ENCODE measurements around the gene CERS2.

CERS2 gene

DNA sequence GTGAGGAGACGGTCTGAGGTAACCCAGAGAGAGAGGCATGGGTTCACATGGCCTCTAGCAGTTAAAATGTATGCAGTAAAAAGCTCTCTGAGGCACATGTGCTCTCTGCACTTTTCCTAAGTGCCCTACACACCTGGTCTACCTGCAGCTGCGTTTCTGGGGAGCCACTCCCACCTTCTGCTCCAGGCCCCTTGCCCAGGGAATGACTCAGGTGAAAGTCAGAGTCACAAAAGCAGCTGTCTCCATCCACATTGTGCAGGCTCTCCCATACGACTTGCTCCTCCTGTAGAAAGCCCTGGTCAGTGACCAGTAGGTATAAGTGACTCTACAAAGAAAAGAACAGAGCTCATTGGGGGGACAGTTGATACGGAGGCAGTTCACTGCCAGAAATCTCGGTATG, 23.3 kb upstream of the CERS2 start:
- DNase-seq (ENCODE audit: low read depth) = no peak

DNA sequence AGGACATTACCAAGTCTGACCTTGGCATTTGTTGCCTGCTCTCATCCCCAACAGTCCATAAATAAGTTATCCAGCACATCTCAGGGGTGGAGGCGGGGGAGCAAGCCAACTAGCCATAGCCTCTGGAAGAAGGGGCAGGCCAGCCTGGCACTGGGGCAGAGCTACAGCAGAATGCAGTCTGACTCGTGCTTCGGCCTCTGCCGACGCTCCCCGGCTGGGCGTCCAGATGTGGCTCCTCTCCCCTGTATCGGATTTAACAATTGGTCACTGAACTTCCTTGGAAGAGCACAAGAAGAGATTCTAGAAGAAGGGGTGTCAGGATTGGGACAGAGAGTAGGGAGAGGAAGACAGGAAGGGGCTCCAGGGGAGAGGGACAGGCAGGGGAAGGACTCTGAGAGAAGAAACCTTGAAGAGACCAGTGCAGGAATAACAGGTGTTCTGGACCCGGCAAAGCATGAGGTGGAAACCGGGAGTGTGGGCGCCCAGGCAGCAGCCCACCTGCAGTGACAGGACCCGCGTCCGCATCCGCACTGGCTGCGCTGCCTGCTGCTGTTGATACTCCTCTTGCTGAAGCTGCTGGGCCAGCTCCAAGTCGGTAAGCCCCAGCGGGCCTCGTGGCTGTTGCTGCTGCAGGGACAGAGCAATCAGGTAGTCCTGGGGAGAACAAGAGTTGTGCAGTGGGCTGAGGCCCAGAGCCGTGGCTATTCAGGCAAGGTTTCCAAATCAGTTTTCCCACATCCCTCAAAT, 22.7 kb upstream of the CERS2 start:
- DNase-seq (ENCODE audit: low read depth) = no peak

DNA sequence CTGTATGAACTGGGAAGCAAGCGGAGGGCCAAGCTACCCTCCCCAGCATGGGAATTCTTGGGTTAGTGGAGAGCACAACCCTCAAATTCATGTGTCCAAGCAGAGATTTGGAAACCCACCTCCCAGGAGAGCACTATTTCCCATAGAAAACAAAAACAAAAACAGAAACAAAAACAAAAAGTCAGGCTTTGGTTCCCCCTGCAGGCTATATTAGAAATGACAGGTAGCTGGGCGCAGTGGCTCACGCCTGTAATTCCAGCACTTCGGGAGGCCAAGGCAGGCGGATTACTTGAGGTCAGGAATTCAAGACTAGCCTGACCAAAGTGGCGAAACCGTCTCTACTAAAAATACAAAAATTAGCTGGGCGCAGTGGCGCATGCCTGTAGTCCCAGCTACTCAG, 21.3 kb upstream of the CERS2 start:
- DNase-seq (ENCODE audit: low read depth) = no peak

DNA sequence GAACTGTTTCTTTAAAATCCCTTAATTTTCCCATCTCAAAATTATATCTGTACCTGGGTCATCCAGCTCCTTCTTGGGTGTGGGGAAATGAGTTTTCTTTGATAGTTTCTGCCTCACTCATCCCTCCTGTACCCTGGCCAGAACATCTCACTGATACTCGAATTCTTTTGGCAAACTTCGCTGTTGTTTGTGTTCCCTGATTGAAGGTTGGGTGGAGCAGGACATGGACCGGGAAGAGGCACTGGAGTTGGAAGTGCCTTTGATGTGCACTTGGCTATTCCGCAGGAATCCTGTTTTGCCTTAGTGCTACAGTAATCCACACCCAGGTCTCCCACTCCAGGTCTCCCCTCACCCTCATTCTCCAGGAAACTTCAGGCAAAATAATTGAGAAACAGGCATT, 20.8 kb upstream of the CERS2 start:
- no peak for DNase-seq (ENCODE audit: low read depth)

DNA sequence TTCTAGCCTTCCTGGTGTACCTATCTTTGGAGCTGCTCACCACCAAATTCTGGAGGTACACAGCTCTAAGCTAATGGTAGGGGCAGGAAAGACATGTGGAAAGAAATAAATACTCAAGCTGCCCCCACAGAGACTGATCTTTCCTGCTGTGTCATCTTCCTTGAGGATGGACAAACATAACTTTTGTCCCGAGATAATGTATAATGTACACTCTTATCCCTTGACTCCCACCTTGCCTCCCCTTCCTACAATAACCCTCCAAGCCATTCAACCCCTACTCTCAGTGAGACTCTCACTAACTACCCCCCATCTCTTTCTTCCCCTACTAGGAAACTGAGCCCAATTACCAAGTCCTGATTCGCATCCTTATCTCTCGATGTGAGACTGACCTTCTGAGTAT, 19.6 kb upstream of the CERS2 start:
- no peak for DNase-seq (ENCODE audit: low read depth)

DNA sequence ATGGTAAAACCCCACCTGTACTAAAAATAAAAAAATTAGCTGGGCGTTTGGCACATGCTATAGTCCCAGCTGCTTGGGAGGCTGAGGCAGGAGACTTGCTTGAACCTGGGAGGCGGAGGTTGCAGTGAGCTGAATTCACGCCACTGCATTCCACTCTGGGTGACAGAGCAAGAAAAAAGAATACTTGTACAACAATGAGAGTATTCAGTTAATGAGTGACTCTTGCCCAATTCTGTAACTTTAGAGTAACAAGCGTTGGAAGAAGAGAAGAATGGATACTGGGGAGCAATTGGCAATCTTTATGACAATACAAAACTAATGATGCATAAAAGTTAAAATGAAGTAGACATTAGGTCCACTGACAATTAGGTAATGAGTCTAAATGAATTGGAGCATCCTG, 18.0 kb upstream of the CERS2 start:
- no peak for DNase-seq (ENCODE audit: low read depth)

DNA sequence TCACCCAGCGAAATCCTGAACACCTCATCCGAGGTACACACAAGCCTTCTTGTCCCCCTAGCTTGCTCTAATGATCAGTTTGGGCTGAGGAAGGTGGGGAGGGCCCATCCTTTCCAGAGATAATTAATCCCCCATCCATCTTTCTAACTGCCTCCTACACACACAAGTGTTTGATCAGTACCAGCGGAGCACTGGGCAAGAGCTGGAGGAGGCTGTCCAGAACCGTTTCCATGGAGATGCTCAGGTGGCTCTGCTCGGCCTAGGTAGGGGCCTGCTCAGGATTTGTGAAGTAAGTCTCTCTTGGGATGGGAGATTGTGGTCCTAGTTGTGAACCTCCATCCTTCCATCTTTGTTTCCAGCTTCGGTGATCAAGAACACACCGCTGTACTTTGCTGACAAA, 13.3 kb upstream of the CERS2 start:
- DNase-seq (ENCODE audit: low read depth) = no peak

DNA sequence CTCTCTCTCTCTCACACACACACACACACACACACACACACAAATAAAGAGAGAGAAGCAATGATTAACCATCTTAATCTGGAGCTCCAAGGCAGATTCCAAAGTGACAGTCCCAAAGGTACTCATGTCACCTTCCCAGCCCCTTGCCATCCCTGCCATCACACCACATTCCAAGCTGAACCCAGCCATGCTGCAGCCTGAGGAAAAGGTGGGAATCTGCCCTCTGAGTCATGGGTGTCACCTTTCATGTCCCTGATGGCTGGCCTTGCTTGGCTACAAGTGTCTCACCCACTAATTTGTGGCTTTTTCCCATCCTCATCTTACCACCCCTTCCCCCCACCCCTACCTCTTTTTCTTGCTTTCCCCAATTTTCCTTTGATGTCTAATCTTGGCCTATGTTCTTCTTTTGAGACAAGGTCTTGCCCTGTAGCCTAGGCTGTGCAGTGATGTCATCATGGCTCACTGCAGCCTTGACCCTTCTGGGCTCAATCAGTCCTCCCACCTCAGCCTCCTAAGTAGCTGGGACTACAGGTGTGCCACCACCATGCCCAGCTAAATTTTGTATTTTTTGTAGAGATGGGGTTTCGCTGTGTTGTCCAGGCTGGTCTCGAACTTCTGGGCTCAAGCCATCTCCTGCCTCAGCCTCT, 10.7 kb upstream of the CERS2 start:
- no peak for DNase-seq (ENCODE audit: low read depth)

DNA sequence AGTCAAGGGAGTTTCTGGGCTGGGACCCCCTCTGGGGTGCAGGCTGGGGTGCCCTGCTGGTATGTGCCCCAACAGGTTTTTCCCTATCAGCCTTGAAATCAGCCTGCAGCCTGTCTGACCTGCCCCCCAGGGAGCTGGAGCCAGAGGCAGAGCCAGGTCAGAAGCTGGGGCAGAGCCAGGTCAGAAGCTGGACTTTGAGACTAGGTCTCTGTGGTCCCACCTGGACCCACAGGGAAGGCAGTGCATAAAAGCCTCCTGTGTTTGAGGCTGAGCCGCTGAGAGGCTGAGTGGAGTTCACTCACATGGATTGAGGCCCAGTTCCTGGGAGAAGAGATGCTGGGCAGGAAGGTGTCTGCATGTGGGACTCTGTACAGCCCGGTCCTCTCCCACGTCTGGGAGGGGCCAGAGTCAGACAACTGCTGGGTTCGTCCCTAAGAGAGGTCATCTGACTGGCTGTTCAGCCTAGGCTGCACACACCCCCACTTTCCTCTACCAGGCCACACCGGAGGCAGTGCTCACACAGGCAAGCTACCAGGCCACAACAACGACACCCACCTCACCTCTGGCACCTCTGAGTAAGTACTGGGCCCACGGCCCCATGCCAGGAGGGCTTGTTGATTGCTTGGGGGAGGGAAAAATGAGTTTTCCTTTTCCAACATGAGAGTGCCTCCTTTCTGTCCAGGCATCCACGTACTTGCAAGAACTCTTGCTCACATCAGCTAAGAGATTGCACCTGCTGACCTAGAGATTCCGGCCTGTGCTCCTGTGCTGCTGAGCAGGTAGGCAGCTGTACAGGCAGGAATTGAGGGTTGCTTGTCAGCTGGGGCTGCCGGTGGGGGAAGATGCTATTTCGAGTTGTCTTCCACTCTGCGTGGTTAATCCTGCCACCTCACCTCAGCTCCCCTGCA, 7.4 kb upstream of the CERS2 start, which contains the start of gene ANXA9:
ANXA9 (plus strand) TSS at position 488 of the 908 bp plus-strand sequence. CDS start 814 bp downstream, outside the sequence.
- no peak for DNase-seq (ENCODE audit: low read depth)

DNA sequence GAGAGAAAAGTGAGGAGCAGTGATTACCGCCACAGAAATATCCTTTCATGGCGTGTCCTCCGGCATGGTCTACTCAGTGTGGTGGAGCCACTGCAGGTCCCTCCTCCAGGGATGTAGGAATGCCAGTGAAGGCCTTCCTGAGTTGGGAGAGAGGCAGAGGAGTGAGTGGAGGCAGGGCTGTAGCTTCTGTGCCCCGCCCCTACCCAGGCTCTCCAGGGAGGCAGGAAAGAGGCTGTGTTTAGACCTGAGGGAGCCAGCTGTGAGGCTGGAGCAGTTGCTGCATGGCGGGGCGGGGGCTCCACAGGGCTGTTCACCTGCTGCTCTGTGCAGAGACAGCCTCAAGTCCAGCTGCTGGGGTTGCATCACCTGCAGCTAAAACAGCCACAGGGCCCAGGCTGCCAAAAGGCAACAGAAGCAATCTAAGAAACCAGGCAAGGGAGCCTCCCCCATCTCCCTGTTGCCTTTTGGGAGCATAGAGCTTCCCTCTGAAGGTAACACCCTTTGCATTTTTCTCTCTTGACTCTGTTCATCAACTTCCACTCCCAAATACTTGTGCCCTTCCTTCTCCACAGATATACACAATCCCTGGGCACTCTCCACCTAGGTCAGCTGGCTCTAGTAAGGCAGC, 6.7 kb upstream of the CERS2 start:
- DNase-seq (ENCODE audit: low read depth) = no peak

DNA sequence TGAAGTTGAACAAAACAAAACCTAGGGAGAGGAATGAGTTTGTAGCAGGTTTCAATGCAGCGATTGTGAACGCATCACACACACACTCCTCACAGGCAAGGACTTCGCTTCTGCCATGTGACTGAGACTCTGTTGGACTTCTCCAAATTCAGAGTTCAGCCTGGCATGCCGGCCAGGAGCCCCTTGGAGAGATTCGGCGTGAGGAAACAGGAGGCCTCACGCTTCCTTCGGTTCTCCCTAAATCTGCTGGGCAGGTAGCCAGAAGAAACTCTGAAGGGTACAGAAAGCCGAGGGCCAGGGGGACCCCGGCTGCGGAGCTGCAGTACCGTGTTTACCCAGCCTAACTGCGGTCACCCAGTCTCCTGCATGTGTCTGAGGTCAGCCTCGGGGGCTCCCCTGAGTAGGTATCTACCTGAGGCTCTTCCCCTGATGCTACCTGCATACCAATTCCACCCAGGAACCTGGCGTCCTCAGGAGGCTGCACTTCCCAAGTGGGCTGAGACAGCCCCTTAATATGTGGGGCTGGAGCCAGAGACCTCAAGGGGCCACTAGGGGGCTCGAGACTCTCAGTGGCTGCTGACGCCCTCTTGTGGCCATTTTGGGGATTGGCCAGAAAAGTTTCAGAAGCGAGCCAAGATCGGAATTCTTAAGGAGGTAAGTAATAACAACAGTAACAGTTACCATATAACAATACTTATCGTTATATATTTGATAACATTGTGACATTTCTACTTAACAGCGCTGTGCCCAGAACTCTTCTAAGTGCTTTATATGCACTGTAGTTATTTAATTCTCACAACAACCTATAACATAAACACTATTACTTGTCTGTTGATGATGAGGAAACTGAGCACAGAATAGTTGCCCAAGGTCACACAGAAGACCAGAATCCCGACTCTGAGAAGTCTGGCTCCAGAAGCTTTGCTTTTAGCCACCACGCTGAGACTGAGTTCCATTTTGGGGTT, 4.7 kb upstream of the CERS2 start:
- no peak for DNase-seq (ENCODE audit: low read depth)

DNA sequence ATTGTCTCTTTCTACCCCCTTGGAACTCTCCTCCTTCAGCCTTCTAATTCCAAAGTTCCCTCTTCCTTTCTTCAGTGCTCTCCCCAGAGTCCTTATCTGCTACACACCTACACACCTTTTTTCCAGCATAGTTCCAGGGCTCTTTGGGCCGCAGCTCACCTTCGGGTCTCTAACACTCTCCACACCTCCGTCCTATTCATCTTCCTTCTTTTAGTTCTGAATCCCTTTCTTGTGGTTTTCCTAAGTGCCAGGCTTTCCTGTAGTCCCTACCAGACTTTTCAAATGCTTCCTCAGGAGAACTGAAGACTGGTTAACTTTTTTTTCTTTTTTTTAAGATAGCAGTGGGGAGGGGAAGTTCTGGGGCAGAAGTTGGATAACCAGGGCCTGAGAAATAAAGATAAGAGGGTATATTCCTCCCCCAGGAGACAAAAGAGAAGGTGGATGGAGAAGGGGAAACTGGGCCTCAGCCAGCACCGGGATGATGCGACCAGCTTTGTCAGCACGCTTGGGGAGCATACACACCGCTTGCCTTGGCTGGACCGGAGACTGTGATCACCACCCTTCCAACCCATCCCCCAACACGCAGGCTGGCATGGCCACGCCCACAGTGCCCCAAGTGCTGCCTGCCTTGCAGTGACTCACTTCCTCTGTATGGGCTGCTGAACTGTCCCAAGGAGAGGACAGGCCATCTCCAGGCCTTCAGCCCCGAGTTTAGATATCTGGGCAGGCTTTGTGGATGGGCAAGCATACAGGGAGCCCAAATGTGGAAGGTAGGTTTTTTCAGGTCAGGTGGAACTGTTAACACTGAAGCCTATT, 2.5 kb upstream of the CERS2 start:
- peak; percentile 100 for DNase-seq (ENCODE audit: low read depth)

DNA sequence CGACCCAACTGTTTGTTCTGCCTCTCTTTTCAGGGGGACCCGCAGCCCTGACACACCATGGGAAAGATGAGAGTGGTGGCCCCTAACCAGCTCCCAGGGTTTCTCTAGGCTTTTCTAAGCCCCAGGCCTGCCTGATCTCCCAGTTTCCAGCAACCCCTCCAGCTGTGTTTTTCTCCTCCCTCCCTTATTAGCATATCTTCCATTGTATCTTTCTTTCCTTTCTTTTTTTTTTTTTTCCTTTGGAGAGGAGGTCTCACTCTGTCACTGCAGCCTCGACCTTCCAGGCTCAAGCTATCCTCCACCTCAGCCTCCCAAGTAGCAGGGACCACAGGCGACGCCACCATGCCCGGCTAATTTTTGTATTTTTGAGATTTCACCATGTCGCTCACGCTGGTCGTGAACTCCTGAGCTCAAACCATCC, 1.8 kb upstream of the CERS2 start:
- DNase-seq (ENCODE audit: low read depth) = no peak

DNA sequence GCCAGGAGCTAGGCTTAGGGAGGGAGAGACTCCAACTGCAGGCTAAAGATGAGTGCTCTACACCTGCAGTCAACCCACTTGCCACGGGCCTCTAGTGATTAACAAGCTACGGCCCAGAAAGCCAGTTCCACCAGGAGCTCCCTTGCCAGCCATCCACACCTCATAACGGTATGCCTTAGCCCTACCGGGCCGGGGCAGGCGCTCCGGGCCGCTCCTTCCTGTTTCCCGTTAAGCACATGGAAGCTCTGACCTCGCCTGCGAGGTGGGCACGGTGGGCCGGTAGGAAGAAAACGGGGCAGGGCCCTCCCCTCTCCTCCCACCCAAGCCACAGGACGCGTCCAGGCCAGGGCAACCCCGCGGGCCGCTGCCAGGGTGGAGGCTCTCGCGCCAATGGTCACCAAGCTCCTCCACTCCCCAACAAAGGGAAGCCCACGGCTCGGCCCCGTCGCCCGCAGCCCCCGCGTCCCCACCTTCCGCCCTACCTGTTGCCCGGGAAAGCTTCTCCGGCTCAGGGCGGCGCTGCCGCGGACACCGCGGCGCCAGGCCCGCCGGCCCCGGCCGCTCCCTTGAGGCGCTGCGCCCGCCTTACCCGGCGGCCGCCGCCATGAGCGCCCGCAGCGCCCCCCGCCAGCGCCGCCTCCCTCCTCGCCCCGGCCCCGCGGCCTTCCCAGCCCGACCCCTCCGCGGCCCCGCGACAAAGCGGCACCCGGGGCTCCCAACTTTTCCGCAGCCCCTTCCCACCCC, 627 bp downstream of the CERS2 start:
- DNase-seq (ENCODE audit: low read depth) = no peak

DNA sequence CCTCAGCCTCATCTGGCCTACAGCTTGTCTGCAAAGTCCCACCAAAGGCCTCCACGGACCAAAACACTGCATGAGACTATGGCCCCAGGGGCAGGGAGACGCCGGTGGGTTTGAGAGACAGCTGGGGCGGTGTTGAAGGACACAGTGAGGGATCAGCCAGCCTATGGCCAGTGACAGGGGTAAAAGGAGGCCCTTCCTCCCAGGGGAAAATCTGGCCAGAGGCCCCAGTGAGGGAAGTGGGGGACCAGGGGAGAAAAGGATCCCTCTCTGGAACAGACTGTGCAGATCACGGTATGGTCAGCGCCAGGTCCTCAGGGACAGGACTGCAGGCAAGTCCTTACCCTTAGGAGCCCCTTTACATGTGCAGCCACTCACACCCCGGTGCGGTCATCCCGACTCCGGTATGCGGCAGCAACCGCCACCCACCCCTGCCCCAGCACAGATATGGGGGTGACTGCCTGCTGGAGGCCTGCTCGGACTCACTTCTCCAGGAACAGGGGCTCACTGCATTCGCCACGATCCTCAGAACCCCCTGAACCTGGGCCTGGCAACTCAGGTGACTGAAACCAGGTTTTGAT, 1.3 kb downstream of the CERS2 start:
- DNase-seq (ENCODE audit: low read depth) = no peak

DNA sequence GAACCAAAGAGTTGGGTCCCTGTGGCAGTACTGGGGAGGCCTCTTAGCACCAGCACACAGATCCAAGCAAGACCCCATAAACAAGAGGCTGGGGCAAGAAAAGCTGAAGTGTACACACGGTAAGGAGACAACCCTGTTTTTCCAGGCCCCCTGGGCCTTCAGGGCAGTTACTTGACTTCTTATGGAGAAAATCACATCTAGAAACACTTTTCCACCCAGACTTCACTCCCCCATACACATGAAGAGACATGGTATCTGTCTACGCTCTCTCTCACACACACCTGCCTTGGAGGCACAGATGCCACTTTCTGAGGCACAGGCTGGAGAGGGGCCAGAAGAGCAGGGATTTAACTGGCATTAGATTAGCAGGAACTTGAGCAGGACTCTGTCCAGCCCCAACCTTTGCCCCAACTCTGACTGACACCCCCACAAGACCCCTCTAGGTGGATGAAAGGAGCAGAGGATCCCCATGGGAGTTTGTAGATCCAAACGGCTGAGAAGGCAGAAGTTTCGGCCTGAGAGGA, 2.2 kb downstream of the CERS2 start:
- DNase-seq (ENCODE audit: low read depth) = no peak

DNA sequence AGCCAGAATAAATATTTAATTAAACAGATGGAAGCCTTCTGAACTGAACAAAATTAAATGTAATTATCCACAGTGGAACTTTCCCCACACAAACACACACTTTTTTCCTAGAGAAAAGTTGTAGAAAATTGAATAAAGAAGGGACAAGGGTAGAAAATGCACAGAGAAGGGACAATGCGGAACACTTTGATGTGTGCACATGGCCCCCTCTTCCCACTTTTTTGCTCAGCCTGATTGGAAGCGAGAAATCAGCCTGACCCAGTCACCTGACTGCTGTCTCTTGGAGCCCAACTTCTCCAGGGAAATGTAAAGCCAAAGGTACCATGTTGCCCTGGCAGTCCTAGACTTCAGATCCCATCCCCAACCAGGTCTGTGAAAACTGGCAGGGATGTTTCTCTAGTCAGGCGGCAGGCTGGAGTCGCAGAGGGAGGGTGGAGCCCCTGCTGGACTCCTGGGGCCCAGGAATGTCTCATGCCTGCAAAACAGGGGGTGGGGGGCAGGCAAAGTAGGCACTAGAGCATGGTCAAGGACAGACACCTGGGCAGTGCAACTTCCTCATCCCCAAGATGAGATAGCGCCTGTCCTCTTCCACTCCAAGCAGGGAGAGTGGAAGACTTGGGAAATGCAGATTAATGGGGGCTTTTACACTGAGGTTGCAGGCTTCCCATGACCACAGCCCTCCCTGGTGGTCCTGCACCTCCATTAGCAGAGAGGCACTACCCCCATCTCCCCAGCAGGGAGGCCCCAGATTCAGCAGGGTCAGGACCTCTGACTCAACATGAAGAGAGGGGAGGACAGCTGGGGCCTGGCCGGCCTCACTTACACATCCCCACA, 2.8 kb downstream of the CERS2 start:
- no peak for DNase-seq (ENCODE audit: low read depth)

All from CMK (cell line).